ENCODE data around the gene PHACTR1.

GRCh38 chr6:12760226-12760625, 43.7 kb downstream of the PHACTR1 start:
- TF ChIP-seq RCOR1 (IDR thresholded peaks at IDR 0.05; ENCODE audit: low read depth, low read length) (no peak), MAX (IDR thresholded peaks at IDR 0.05) (no peak), ESRRA (IDR thresholded peaks at IDR 0.05; ENCODE audit: borderline replicate concordance, low read length) (no peak), POLR2A (IDR thresholded peaks at IDR 0.05; ENCODE audit: low read length) (no peak)
- TF ChIP-seq, protein P1, sequence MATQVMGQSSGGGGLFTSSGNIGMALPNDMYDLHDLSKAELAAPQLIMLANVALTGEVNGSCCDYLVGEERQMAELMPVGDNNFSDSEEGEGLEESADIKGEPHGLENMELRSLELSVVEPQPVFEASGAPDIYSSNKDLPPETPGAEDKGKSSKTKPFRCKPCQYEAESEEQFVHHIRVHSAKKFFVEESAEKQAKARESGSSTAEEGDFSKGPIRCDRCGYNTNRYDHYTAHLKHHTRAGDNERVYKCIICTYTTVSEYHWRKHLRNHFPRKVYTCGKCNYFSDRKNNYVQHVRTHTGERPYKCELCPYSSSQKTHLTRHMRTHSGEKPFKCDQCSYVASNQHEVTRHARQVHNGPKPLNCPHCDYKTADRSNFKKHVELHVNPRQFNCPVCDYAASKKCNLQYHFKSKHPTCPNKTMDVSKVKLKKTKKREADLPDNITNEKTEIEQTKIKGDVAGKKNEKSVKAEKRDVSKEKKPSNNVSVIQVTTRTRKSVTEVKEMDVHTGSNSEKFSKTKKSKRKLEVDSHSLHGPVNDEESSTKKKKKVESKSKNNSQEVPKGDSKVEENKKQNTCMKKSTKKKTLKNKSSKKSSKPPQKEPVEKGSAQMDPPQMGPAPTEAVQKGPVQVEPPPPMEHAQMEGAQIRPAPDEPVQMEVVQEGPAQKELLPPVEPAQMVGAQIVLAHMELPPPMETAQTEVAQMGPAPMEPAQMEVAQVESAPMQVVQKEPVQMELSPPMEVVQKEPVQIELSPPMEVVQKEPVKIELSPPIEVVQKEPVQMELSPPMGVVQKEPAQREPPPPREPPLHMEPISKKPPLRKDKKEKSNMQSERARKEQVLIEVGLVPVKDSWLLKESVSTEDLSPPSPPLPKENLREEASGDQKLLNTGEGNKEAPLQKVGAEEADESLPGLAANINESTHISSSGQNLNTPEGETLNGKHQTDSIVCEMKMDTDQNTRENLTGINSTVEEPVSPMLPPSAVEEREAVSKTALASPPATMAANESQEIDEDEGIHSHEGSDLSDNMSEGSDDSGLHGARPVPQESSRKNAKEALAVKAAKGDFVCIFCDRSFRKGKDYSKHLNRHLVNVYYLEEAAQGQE (IDR thresholded peaks at IDR 0.05): no peak
- TF ChIP-seq, protein P2, sequence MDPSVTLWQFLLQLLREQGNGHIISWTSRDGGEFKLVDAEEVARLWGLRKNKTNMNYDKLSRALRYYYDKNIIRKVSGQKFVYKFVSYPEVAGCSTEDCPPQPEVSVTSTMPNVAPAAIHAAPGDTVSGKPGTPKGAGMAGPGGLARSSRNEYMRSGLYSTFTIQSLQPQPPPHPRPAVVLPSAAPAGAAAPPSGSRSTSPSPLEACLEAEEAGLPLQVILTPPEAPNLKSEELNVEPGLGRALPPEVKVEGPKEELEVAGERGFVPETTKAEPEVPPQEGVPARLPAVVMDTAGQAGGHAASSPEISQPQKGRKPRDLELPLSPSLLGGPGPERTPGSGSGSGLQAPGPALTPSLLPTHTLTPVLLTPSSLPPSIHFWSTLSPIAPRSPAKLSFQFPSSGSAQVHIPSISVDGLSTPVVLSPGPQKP (IDR thresholded peaks at IDR 0.05; ENCODE audit: low read depth, low read length): no peak

All from A549 (cell line).